HFF-Myc (cell line): ENCODE results near the gene CARS1.

Experiments
- DNase-seq: peaks from one replicate; pipeline ENCODE4 v3.0.0-alpha.2; 2011; ENCODE audit warnings: low read depth; ENCODE audit errors: extremely low read depth
- H3K4me3 ChIP-seq: replicated peaks from 2 replicates; pipeline ENCODE4 v1.5.1; 2011; ENCODE audit warnings: low read depth, mild to moderate bottlenecking, control low read depth, low read length
- CTCF ChIP-seq: IDR thresholded peaks from 2 replicates; pipeline ENCODE4 v1.5.1; 2012; ENCODE audit warnings: mild to moderate bottlenecking, low read depth, low read length, control low read depth; ENCODE audit errors: missing control alignments

The CARS1 gene

GRCh38 chr11:3022982-3023381 is 34.2 kb downstream of the CARS1 start:
- DNase-seq = no peak
- TF ChIP-seq CTCF = no peak
- H3K4me3 ChIP-seq = no peak overlapping the region

DNA sequence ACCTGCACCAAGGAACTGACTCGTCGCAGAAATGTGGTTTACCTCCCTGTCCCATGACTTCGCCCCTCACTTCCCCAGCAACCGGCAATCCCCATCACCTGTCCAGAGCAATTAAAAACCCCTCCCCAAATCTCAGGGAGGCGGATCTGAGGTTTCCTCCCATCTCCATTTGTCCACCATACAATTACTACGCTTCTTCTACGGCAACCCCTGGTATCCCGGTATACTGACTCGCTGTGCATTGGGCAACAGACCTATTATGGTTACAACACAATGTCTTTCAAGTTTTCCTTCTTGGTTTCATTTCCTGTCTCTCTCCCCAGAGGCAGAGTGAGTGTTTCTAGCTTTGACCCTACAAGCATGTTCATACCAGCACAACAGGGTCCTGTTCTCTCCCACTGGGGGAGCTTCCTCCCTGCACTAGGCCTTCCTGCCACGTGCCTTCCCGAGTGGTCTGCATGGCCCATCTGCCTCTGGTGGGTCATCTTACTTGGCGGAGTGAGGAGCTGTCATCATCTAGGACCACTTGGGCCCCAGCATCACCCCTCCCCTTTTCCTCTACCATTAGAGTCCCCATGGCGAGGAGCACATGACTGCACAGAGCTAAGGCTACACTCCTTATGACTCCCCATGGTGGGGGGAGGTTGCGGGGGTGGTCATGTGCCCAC is 34.8 kb downstream of the CARS1 start:
- DNase-seq = no peak
- H3K4me3 ChIP-seq = no peak overlapping the region
- TF ChIP-seq CTCF = no peak

GRCh38 chr11:3021125-3021524 is 36.1 kb downstream of the CARS1 start:
- no peak for DNase-seq
- peak; percentile 63 for TF ChIP-seq CTCF
- H3K4me3 ChIP-seq = no peak overlapping the region

DNA sequence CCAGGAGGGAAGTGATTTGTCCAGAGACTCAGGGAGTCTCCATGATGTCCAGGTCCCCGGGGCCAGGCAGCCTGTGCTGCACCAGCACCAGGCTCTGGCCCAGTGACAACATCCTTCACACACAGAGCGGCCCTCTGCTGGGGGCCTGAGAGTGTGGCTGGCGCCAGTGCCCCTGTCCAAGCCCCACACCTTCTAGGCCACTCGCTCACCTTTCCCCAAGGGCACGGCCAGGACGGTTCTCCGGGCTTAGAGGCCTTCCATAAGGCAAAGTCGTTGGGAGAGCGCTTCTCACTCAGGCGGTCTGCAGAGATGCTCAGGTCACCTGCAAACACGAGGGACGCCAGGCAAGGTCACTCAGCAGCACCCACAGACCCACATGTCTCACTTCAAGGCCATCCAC is 37.2 kb downstream of the CARS1 start:
- DNase-seq = no peak
- no peak for TF ChIP-seq CTCF
- H3K4me3 ChIP-seq = no peak overlapping the region

GRCh38 chr11:3018596-3018995 is 38.6 kb downstream of the CARS1 start:
- no peak for DNase-seq
- no peak for TF ChIP-seq CTCF
- H3K4me3 ChIP-seq = no peak overlapping the region

DNA sequence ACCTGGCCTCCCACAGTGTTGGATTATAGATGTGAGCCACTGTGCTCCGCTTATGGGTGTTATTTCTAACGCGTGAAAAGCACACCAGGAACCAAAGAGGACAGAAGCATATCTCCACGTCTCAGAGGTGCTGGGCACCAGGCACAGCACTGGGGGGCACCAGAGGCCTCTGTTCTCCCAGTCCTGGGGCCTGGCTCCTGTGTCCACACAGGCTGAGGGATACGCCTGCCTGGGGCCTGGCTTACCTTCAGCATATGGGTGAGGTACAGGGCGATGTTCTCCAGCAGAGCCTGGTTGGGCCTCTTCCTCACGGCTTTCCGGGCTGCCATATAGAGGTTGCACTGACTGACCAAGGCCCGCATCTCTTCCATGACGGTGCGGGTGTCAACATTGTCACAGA is 40.4 kb downstream of the CARS1 start:
- DNase-seq = no peak
- TF ChIP-seq CTCF = no peak
- no peak overlapping the region for H3K4me3 ChIP-seq

DNA sequence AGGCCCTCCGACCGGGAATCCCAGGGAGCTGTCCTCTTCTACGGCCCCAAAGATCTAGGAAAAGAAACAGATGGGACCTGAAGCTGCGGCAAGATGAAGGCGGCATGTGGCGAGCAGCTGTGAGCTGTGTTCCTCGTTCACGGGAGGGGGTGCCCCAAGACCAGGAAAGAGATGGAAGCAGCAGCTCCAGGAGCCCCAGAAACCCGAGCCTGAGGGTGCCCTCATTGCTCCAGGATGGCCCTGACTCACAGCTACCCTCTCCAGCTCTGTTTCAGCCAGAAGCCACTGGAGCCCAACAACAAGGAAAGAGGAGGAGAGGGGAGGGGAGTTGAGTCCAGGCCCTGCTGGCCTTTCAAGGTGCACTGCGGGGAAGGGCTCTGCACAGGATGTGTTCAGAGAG is 41.4 kb downstream of the CARS1 start:
- TF ChIP-seq CTCF = no peak
- H3K4me3 ChIP-seq = no peak overlapping the region
- no peak for DNase-seq
